ENCODE results near the gene KLC1.
"Not testable (repeated sequence)": the region's sequence is repeated elsewhere in the genome, so short reads cannot be mapped to it uniquely, and the experiment has no call there.

Gene KLC1

DNA sequence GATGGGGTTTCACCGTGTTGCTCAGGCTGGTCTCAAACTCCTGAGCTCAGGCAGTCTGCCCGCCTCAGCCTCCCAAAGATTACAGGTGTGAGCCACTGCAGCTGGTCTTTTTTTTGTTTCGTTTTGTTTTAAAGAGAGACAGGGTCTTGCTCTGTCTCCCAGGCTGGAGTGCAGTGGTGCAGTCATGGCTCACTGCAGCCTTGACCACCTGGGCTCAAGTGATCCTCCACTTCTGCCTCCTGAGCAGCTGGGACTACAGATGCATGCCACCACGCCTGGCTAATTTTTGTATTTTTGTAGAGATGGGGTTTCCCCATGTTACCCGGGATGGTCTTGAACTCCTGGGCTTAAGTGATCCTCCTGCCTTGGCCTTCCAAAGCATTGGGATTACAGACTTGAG is 62.6 kb downstream of the KLC1 start:
- DNase-seq (ENCODE audit: low spot score) = not testable (repeated sequence)

- no peak for DNase-seq (ENCODE audit: low spot score)
Measured at GRCh38 chr14:103692159-103692558, 63.1 kb downstream of the KLC1 start.

- DNase-seq (ENCODE audit: low spot score) = no peak
Measured at GRCh38 chr14:103692871-103693270, 63.9 kb downstream of the KLC1 start.

- DNase-seq (ENCODE audit: low spot score) = no peak
Measured at GRCh38 chr14:103693515-103693914, 64.5 kb downstream of the KLC1 start.

GRCh38 chr14:103694572-103695026 is 65.6 kb downstream of the KLC1 start:
- no peak for DNase-seq (ENCODE audit: low spot score)

DNA sequence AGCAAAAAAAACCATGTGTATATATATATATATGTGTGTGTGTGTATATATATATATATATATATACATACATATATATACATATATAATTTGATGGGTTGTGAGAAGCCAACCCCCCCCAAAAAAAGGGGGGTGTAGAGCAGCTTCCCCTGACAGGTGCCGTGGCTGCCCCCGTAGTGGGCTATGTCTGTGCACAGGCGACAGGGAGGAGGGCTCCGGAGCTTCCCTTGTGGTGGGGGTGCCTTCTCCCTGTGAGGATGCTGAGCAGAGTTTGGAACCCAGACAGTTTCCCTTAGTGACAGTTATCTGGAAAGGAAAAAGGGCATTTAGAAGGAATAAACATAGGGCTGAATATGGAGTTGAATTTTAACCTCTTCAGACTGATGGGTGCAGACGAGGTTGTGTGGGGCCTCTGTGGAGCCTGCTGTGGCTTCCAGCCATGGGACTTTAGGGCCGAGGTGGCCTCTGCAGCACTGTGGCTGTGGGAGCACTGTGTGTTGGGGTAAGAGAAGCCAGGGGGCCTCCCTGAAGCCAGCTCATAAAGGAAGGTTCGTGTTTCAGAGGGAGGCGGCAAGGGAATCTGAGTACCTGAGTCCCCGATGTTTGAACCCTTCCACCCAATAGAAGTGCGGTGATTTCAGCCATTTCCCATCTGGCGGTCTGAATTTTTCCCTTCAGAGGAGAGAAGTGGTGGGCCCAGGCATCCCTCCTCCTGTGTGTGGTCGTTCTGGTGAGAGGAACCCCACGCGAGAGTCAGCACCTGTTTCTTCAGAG is 66.5 kb downstream of the KLC1 start:
- no peak for DNase-seq (ENCODE audit: low spot score)

DNA sequence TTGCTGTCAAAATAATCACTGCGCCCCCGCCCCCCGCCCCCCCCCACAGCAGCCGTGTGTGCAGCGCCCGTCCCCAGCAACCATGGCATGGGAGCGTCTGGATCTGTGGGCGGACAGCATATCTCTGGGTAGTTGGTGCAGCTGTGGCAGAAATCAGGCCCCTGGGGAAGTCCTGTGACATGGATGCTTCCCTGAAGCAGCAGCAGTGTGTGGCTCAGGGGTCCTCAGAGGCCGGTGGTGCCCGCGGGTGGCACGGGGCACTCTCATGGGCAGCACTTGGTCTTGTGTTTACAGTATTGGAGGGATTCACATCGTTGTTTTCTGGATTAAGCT is 67.0 kb downstream of the KLC1 start:
- no peak for DNase-seq (ENCODE audit: low spot score)

GRCh38 chr14:103696466-103697071 is 67.6 kb downstream of the KLC1 start:
- DNase-seq (ENCODE audit: low spot score) = no peak

GRCh38 chr14:103697206-103697602 is 68.2 kb downstream of the KLC1 start:
- no peak for DNase-seq (ENCODE audit: low spot score)

- no peak for DNase-seq (ENCODE audit: low spot score)
Measured at GRCh38 chr14:103697603-103698379, 68.8 kb downstream of the KLC1 start.

DNA sequence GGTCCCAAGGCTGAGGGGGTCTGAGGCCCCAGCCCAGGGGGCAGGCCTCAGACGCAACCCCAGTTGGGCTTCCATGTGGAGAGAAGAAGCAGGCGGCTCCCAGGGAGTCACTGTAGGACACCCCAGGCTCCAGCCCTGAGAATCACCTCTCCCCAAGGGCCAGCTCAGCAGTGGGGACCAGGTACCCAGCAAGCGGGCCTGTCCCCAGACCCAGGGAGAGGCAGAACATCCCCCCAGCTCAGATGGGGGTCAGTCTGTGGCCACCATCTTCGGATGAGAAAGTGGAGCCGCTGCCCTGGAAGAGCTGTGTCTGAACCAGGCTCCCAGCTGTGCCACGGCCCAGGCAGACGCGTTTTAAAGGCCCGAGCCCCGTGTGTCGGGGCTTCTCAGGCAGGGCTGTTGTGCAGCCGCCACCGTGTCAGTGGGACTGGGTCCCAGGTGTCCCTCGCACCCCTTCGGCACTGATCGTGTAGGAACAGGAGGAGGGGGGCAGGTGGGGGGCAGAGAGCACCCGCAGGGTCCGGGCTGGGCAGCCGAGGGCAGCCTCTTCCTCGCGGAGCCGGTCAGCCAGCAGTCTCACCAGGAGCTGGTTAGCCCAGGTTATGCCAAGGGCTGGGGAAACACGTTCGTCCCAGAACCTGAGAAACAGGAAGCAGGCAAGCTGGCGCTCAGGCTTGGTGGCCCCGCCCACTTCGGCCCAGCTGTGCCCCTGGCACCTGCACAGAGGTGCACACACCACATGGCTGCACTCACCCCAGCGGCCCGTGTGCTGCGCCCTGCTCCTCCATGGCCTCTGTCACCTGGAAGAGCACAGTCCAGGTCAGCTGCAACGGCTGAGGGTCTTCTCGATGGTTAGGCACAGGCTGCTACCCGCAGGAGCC is 69.6 kb downstream of the KLC1 start:
- DNase-seq (ENCODE audit: low spot score) = no peak

GRCh38 chr14:103699261-103699661 is 70.2 kb downstream of the KLC1 start:
- no peak for DNase-seq (ENCODE audit: low spot score)

- DNase-seq (ENCODE audit: low spot score) = no peak
Measured at GRCh38 chr14:103699901-103700752, 71.1 kb downstream of the KLC1 start.

DNA sequence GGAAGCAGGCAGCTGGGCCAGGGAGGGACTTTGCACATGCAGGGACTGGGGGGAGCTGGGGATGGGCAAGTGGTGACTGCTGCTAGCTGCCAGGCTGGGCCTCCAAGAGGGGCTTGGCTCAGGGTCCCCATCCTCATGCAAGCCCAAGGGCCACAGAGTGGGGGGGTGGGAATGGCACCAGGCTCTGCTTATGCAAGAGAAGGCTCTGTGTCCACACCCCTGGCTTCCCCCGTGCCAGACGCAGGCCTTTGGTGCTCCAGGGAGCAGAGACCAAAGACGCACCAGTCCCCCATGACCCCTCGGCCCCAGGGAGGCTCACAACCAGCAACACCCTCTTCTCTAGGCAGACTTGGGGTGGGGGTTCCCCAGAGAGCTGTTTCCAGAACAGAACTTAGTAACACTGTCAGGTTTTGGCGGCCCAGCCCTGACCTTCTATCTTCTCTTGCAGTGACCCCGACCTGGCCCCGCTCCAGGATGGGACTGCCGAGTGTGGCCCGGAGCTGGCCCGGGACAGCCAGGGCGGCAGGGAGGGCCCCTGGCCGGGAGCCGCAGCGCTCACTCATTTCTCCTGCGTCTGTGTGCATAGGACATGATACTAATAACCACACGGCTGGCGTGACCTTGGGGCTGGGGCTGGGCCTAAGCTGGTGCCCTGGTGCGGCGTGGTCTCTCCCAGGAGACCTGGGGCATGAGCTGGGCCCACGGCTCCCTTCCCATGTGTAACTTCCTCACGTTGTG is 71.9 kb downstream of the KLC1 start:
- DNase-seq (ENCODE audit: low spot score) = no peak

- DNase-seq (ENCODE audit: low spot score) = no peak
Measured at GRCh38 chr14:103702095-103702494, 73.1 kb downstream of the KLC1 start.

DNA sequence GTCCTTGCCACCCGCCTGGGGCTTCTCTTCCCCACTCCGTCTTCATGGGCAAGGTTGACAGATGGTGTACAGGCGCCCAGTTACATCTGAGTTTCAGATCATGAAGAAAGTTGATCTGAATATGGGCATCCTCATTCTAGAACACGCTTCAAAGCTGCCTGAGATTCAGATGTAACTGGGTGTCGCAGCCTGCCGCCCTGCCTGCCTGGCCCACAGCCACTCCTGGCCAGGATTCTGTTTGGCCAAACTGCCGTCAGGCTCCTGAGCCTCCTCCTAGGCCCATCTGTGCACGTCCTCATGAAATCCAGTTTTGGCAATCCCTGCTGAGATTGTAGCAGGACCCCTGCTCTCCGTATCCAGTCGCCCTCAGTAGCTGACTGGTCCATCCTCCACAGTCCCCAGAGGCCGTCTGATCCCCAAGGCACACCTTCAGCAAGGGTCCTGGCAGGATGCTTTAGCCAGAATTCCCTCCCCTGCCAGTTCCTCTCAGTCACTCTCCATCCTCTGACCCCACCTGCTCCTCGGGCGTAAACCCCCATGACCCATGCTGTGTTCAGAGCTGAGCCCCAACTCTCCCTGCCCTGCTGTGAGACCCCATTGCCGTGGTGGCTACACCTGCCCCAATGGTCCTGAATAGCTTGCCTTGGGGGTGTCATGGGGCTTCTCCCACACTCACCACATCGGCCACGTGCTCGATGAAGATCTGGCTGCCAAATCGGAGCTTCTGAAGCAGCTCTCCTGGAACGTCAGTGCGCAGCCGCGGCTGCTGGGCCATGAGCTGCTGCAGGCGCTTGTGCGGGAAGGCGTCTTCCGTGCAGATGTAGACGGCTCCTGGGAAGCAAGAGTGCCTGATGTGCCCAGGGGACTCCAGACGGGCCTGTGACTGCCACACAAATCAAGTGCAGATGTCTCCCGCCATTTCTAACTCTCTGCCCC is 73.8 kb downstream of the KLC1 start:
- DNase-seq (ENCODE audit: low spot score) = no peak

DNA sequence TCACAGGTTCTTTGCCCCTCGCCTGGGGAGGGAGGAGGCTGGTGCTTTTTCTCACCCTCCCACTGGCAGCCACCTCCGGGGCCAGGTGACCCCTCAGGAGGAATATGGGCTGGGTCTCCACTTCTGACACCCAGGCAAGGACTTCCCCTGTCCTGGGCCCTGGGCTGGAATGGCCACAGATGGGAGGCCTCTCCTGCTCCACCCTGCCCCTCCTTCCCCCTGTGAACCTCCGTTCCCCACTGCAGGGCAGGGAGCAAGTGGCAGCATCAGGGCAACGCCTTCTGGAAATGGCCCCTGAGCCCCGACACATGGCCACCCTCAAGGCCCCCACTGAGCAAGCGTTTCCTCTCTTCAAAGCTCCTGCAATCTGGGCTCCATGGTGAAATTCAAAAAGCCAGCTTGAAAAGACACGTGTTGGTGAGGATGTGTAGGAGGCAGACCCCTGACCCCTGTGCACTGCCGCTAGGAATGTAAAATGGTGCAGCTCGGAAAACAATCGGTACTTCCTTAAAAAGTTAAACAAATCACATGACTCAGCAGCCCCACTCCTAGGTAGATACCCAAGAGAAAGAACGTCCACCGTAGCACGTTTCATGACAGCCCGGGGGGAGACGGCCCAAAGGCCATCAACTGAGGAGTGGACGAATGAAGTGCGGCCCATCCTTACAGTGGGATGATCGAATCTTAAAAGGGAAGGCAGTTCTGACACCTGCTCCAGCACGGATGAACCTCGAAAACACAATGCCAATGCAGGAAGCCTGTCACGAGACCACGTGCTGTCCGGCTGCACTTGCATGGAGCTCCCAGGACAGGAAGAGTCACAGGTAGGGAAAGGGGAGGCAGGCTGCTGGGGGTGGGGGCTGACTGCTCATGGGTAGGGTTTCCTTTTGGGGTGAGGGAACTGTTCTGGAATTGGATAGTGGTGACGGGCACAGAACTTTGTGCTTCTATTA is 74.7 kb downstream of the KLC1 start:
- no peak for DNase-seq (ENCODE audit: low spot score)

DNA sequence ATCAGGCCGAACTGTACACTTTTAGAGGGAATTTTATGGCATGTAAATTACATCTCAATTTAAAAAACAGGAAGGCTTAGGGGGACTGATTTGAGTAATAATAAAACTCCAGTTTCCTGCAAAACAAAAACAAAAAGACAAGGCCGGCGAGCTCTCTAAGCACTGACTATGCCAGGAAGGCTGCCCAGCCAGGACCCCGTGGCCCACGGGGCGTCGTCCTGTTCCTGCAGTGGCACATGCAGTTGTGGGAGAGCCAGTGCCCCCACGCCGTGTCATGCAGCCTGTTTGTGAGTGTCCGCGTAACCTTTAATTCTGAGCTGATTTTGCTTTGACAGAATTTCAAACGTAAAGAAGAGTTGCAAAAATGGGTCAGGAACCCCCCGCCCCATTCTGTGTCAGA is 75.7 kb downstream of the KLC1 start:
- DNase-seq (ENCODE audit: low spot score) = no peak

Data from hematopoietic multipotent progenitor cell treated with erythropoietin and hydrocortisone succinate and interleukin-3 and kit ligand, for 17 days (in vitro differentiated cells).